ENCODE results near the gene NCAN. TPM values are rescaled to one million over a fixed set of nuclear protein-coding genes. Genes with fewer than 3 reads are reported as not detected.

Gene NCAN
- total and polyA plus RNA-seq, 2 of the 8 experiments (the other 6 are each of a cell fraction or from before 2014, with no cell fraction given): 2.7 TPM

- Histone ChIP-seq H4K5ac (ENCODE audit: insufficient read length, low read depth, low read length) (no peak overlapping the region), H4K91ac (replicated peaks; ENCODE audit: insufficient read length, low read length) (no peak overlapping the region), H2BK12ac (ENCODE audit: low read depth, low read length) (no peak overlapping the region), H4K8ac (ENCODE audit: extremely low read depth, insufficient read depth, low read length) (no peak overlapping the region), H3K36me3 (ENCODE audit: control insufficient read depth in 2 of 4, insufficient read depth in 4 of 4, low read length in 3 of 4) (peaks cover 8 to 39% (median 24%) of the 10 kb centered on the region in 4 experiments), H2BK20ac (ENCODE audit: low read length) (no peak overlapping the region), H3K4me3 (ENCODE audit: extremely low read depth in 1 of 4, insufficient read depth in 2 of 4, low read depth in 3 of 4, low read length in 4 of 4) (no peak overlapping the region), H3K9ac (replicated peaks in 1 of 4; ENCODE audit: extremely low read depth in 1 of 4, low read depth in 3 of 4, low read length in 3 of 4) (no peak overlapping the region), H3K79me2 (ENCODE audit: control insufficient read depth in 1 of 2, insufficient read depth in 2 of 2, low read length in 2 of 2) (no peaks in the 10 kb centered on the region), H3K79me1 (ENCODE audit: low read depth, low read length) (no peaks in the 10 kb centered on the region; the same call in 1 of the 2 replicates), H2BK15ac (ENCODE audit: low read length) (no peak overlapping the region), H3K4me2 (ENCODE audit: insufficient read depth in 1 of 2, low read depth in 2 of 2, low read length in 2 of 2) (no peak overlapping the region), H3K27ac (ENCODE audit: low read depth, low read length) (no peak overlapping the region), H2BK5ac (ENCODE audit: low read depth, low read length) (no peak overlapping the region), H2AK5ac (ENCODE audit: low read depth, low read length) (no peak overlapping the region), H3K27me3 (replicated peaks in 1 of 4; ENCODE audit: control insufficient read depth in 3 of 4, extremely low read depth in 1 of 4, insufficient read depth in 3 of 4, low read length in 3 of 4) (no peaks in the 10 kb centered on the region), H3K4me1 (replicated peaks in 1 of 4; ENCODE audit: control insufficient read depth in 3 of 4, insufficient read depth in 4 of 4, low read length in 3 of 4) (peaks cover 0 to 3% (median 2%) of the 10 kb centered on the region in 4 experiments; a peak in 2 of 7 replicates), H3K14ac (ENCODE audit: insufficient read length) (no peak overlapping the region), H3K23me2 (ENCODE audit: low read depth, low read length) (no peaks in the 10 kb centered on the region; the same call in 1 of the 2 replicates), H3K9me3 (ENCODE audit: insufficient read depth in 2 of 2, low read depth in 1 of 2, low read length in 1 of 2) (no peaks in the 10 kb centered on the region), H4K20me1 (replicated peaks in 1 of 2; ENCODE audit: control insufficient read depth in 1 of 2, insufficient read depth in 2 of 2, low read length in 2 of 2) (peaks cover 5 to 21% of the 10 kb centered on the region in 2 experiments), H3K18ac (ENCODE audit: extremely low read depth, low read length) (no peak overlapping the region), H3K56ac (replicated peaks; ENCODE audit: insufficient read length, low read depth, low read length) (no peak overlapping the region), H3K4ac (replicated peaks; ENCODE audit: insufficient read length, low read depth, low read length) (no peak overlapping the region), H2BK120ac (replicated peaks; ENCODE audit: low read depth, low read length) (no peak overlapping the region), H2AFZ (ENCODE audit: low read length) (no peak overlapping the region), H3K23ac (ENCODE audit: insufficient read length) (no peak overlapping the region)
- TF ChIP-seq CTBP2 (IDR thresholded peaks at IDR 0.05; ENCODE audit: borderline replicate concordance, insufficient read depth, insufficient read length, low read length): no peak
- no peak for TF ChIP-seq TCF12 (IDR thresholded peaks at IDR 0.05; ENCODE audit: low read depth, low read length)
- TF ChIP-seq CHD2 (IDR thresholded peaks at IDR 0.05; ENCODE audit: low read length): no peak
- TF ChIP-seq GTF2F1 (IDR thresholded peaks at IDR 0.05; ENCODE audit: borderline replicate concordance, low read depth, low read length): no peak
- TF ChIP-seq RFX5 (IDR thresholded peaks at IDR 0.05; ENCODE audit: borderline replicate concordance, low read depth, low read length): no peak
- ChIA-PET POLR2A (ENCODE audit: partially characterized antibody) (interaction anchor here (0.5 to 2.6 kb wide), 4 partner anchors 8 to 454 kb away, joined by 3 to 11 read pairs (median 4); no protein-coding TSS in a partner anchor), CTCF (ENCODE audit: partially characterized antibody) (interaction anchor here (0.9 to 2.0 kb wide), 3 partner anchors 9 to 27 kb away, joined by 3 to 5 read pairs (median 4); no protein-coding TSS in a partner anchor)
- WGBS, 2 experiments (ENCODE audit: extremely low coverage in 1 of 2, insufficient coverage in 1 of 2, insufficient read length in 1 of 2, insufficient replicate concordance in 2 of 2, low coverage in 1 of 2, low lambda C conversion rate in 2 of 2, missing lambda C conversion rate in 1 of 2): 88% methylated on average over 7 of the region's 7 CpGs; no CpG with 5 or more reads in 1 of the 2 experiments
- no peak for FAIRE-seq
- DNase-seq (ENCODE audit: low read depth in 1 of 2, low spot score in 2 of 2): no peak
Measured at GRCh38 chr19:19278315-19278714, 66.6 kb downstream of the NCAN start.
